ENCODE results near the gene TOR4A. TPM values are rescaled to one million over a fixed set of nuclear protein-coding genes. Genes with fewer than 3 reads are reported as not detected.

Gene TOR4A
- total and polyA plus RNA-seq, 2 experiments from 2014 or later = 2.0 to 19.0 TPM

GRCh38 chr9:137276473-137277328, 825 bp upstream of the TOR4A start:
- H3K79me2 ChIP-seq (replicated peaks; ENCODE audit: insufficient read depth) = no peaks in the 10 kb centered on the region
- H3K27ac ChIP-seq (ENCODE audit: low read depth) = peak overlapping the region; percentile 94
- peaks cover 12% of the 10 kb centered on the region for H3K4me1 ChIP-seq (ENCODE audit: insufficient read depth)
- H3K27me3 ChIP-seq (ENCODE audit: insufficient read depth) = peaks cover 4% of the 10 kb centered on the region; the same call in 1 of the 2 replicates
- peak; percentile 24 for ATAC-seq
- H3K27ac Mint-ChIP-seq = peak overlapping the region; percentile 97
- H3K4me3 Mint-ChIP-seq = peak overlapping the region; percentile 68
- H3K4me2 ChIP-seq = peak overlapping the region; percentile 88
- peaks cover 36% of the 10 kb centered on the region for H3K4me1 Mint-ChIP-seq
- 0 out of 2 replicates have a peak, but pooled peaks cover 13% of the 10 kb centered on the region for H3F3A ChIP-seq (replicated peaks; ENCODE audit: low read depth)
- TF ChIP-seq NANOG (IDR thresholded peaks at IDR 0.05; ENCODE audit: borderline replicate concordance) = no peak
- no peak for TF ChIP-seq REST (IDR thresholded peaks at IDR 0.05; ENCODE audit: unreplicated experiment)
- TF ChIP-seq CTCF (conservative IDR thresholded peaks at IDR 0.05; ENCODE audit: low read depth in 2 of 2) = no peak
- no peak for TF ChIP-seq POLR2AphosphoS5 (IDR thresholded peaks at IDR 0.05; ENCODE audit: low read depth)
- no peak for TF ChIP-seq EZH2 (IDR thresholded peaks at IDR 0.05; ENCODE audit: low read depth, unreplicated experiment)
- TF ChIP-seq JUNB (IDR thresholded peaks at IDR 0.05; ENCODE audit: unreplicated experiment) = no peak
- no peak for TF ChIP-seq ZNF462 (CRISPR knock-in tag; IDR thresholded peaks at IDR 0.05)
- TF ChIP-seq EZH2phosphoT487 (IDR thresholded peaks at IDR 0.05; ENCODE audit: unreplicated experiment) = no peak
- no peak for TF ChIP-seq ZNF331 (CRISPR knock-in tag; IDR thresholded peaks at IDR 0.05; ENCODE audit: low read depth)
- no peak for TF ChIP-seq STAT1 (IDR thresholded peaks at IDR 0.05; ENCODE audit: unreplicated experiment)
- no peak for TF ChIP-seq CREB1 (CRISPR knock-in tag; IDR thresholded peaks at IDR 0.05; ENCODE audit: low read depth)
- no peak for TF ChIP-seq ZNF114 (CRISPR knock-in tag; IDR thresholded peaks at IDR 0.05)
- no peak for TF ChIP-seq ETS1 (IDR thresholded peaks at IDR 0.05)
- H3K9me2 ChIP-seq (ENCODE audit: insufficient read depth) = no peaks in the 10 kb centered on the region
- H3K9me3 Mint-ChIP-seq = no peaks in the 10 kb centered on the region; the same call in 2 of the 3 replicates
- peak overlapping the region; percentile 64 for H3K4me3 ChIP-seq
- H4K20me1 ChIP-seq (replicated peaks; ENCODE audit: insufficient read depth) = no peaks in the 10 kb centered on the region
- no peaks in the 10 kb centered on the region for H3K36me3 ChIP-seq (ENCODE audit: insufficient read depth)
- H3K36me3 Mint-ChIP-seq (ENCODE audit: low read depth) = peaks cover 7% of the 10 kb centered on the region
- H3K27me3 Mint-ChIP-seq (ENCODE audit: insufficient read depth, low read depth, poor library complexity) = peaks cover 31% of the 10 kb centered on the region
- peak; percentile 79 for DNase-seq (ENCODE audit: low spot score)
- H2AFZ ChIP-seq = peak overlapping the region; percentile 47; the same call in 1 of the 2 replicates

Data from GM23338 (cell line).